CD4-positive, alpha-beta T cell treated with Interleukin-1 beta for 1 hour (primary cell): ENCODE results near the gene DENND1B.

Experiments used
- DNase-seq, 2 donors: peaks; one replicate each; pipeline ENCODE4 v3.0.0-alpha.2; 2020 to 2022

The DENND1B gene, protein sequence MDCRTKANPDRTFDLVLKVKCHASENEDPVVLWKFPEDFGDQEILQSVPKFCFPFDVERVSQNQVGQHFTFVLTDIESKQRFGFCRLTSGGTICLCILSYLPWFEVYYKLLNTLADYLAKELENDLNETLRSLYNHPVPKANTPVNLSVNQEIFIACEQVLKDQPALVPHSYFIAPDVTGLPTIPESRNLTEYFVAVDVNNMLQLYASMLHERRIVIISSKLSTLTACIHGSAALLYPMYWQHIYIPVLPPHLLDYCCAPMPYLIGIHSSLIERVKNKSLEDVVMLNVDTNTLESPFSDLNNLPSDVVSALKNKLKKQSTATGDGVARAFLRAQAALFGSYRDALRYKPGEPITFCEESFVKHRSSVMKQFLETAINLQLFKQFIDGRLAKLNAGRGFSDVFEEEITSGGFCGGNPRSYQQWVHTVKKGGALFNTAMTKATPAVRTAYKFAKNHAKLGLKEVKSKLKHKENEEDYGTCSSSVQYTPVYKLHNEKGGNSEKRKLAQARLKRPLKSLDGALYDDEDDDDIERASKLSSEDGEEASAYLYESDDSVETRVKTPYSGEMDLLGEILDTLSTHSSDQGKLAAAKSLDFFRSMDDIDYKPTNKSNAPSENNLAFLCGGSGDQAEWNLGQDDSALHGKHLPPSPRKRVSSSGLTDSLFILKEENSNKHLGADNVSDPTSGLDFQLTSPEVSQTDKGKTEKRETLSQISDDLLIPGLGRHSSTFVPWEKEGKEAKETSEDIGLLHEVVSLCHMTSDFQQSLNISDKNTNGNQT

DNA sequence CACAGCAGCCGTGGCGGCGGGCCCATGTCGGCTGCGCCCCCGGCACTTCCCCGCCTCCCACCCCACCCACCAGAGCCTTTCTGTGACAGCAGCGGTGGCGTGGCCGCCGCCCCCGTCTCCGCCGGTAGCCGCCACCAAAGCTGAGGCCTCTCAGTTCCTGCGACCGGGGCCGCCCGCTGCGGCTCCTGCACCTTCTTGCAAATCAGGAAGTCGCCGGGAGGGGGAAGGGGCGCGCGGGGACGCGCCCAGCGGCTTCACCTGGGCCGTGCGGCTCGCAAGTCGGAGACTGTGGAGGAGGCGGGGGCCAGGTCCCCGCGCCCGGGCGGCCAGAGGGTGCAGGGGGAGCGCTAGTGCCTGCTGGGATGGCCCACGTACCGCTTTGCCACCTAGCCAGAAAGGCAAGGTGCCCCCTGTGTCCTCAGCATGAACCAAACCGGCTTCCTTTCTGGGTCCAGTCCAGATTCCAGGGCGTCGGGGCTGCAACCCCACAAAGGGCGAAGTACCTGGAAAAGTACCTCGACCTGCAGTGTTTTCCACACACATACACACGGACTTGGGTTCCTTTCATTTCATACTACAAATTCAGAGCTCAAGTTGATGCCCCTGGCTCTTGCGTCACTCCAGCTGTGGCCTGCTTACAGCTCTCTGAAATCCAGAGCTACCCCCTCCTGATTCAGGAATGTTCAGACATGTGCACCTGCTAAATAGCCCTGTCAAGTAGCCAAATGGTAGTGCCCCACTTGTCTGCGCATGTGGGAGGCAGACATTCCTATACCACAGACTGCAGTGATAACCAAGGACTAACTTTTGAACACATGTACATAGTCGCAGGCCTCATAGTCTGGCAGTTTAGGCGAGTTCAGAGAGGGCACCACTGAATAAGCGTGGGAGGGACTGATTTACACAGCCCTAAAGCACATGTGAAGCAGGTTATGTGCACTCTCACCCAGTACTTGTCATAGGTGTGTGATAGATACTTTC is at the start of gene DENND1B:
DENND1B (minus strand) TSS at position 199 of the 981 bp plus-strand sequence. CDS start 325 bp downstream, outside the sequence.
- peak; percentile 86 for DNase-seq

DNA sequence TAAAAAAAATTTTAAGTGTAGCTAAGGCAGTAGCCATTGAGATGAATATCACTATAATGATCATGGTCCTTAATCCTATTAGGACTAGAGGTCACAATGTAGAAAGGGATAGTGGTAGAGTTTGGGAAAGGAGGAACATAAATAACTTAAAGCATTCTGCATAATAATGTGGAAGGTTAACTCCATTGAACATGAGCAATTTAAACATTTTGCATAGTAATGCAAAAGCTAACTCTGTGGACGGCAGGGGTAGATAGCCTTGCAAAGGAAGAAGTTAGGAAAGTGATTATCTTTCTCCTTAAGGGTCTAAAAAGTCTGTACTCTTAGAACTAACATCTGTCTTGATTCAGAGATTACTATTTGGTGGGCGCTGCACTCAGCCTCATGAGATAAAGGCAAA is 39.0 kb upstream of the DENND1B start:
- no peak for DNase-seq

DNA sequence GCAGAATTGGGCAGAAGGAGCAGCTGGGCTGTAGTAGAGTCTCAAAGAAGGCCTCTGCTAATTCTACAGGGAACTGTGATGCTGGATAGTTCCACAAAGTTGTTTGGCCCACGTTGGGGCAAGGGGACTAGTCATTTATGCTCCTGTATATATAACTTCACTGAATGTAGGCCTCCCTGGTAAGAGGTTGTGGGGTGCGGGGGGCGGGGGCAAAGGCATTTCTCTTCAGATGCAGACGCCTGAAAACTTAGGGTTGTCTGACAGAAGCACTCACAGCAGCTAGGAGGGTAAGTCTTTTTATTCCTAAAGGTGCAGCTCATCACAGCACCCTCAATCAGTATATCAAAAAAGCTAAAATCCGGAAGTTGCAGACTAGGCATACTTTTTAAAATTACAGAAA is 38.5 kb upstream of the DENND1B start:
- DNase-seq, result no peak

DNA sequence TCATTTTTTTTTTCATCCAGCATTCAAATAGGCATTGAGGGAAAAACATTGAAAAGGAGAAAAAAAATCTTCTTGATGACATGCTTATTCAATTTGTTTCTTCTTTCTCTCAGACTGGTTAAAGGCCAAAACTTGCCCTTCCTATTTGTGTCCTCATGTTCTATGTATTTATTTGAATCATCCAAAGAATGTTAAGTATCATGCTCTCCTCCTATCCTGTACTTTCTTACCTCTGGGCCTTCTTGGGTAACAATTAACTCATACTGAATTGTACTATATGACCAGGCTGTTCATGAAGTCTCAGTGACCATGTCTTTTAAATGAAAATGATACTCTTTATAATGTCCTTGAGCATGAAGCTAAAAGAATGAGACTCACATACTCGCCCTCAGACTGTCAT is 36.5 kb upstream of the DENND1B start:
- no peak for DNase-seq

DNA sequence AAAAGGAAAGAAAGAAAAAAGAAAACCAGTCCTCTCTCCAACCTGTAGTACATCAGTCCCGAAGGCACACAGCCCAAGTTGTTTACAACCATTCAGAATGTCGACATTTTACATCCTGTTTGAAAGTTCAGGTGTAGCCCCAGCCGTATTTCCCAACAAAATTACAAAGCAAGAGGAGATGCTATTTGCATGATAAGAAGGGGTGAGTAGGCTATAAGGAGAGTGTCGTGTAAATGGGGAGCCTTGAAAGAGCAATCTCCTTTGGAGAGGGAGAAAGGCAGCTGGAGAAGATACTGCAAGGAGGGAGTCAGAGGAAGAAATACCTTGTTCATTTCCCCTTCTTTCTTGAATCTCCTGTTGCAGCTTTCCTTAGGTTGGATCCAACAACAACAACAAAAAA is 35.5 kb upstream of the DENND1B start:
- no peak for DNase-seq

DNA sequence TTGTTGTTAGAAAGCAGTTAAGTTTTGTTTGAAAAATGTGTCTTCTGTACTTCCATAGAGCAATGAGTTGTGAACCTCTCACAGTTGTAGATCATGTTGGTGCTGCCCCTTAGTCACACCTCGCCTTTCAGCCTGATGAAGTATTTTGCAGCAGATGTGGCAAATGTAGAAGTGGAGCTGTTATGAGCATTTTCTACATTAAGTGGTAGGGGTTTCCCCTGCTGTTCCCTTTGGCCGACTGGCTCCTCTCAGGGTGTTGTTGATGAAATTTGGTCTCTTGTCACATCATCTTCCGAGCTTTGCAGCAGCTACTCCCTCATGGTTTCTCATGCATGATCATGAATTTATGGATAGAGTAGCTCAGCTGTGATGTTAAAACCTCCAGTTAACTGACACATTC is 33.6 kb upstream of the DENND1B start:
- DNase-seq, result peak in 1 of 2 donors; percentile 4

DNA sequence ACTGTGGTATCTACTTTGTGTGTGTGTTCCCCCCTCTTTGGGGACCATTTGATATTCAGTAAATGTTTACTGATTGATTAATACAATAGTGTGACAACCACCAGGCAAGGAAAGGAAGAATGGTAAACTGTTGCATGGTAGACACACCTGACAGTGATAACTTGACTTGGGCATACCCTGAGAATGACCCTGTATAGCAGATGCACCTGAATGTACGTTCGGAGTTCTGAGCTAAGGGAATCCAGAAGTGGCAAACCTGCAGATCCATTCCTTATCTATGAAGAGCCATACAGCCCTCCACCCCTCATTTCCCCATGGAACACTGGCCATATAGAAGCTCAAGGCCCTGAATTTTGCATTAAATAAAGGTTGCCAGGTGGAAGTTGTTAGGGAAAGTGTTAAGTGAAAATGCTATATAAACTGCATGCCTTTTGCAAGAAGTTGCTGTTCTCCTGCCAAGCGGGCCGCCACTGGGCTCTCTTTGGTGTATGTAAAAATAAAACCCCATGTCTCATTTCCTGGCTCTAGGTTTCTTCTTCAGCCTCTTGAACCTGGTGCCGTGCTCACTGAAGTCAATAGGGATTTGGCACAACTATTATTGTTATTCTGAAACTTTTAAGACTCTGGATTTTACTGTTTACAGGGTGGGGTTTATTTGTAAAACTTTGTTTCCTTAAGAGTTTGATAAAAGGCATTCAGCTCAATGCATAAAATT is 32.6 kb upstream of the DENND1B start:
- no peak for DNase-seq

DNA sequence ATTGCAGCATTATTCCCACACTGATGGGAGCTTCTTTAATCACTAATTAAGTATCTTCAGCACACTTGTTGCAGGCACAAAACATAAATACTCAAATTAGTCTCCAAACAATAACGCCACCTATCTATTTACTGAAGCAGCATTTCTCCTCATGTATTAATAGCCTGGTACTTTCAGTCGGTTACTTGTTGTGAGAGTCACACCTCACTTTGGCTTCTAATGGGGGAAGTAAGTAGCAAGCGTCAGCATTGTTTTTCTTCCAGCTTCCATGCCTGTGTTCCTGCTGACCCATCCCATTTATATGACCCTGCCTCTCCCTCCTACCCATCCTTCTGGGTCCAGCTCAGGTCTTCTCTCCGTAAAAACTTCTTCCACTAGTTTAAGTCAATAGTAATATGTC is 31.9 kb upstream of the DENND1B start:
- peak in 1 of 2 donors; percentile 4 for DNase-seq

DNA sequence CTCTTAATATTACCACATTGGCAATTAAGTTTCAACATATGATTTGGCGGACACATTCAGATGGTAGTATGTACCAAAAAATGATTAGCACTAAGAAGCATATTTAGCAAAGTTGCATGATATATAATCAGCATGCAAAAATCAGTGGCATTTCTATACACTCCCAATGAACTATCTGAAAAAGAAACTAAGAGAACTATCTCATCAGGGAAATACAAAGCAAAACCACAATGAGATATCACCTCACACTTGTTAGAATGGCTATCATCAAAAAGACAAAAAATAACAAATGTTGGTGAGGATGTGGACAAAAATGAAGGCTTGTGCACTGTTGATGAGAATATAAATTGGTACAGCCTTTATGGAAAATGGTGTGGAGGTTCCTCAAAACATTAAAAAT is 31.4 kb upstream of the DENND1B start:
- DNase-seq, result peak in 1 of 2 donors; percentile 3

DNA sequence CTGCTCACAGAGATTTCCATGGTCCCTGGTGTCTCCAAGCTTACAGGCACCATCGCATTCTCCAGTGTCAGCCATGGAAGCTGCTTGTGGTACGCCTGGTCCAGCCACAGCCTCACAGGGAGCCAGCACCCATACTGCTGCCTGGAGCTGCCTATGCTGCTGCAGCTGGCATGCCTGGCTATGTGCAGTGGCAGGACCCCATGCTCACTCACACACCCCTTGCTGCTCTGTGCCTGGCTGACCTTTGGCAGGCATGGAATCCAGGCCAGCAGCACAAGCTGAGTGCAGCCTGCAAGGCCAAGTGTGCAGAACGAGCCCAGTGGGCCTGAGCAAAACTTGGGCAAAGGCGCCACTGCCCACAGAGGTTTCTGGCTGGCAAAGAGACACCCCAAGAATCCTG is 26.4 kb upstream of the DENND1B start:
- DNase-seq, result no peak

DNA sequence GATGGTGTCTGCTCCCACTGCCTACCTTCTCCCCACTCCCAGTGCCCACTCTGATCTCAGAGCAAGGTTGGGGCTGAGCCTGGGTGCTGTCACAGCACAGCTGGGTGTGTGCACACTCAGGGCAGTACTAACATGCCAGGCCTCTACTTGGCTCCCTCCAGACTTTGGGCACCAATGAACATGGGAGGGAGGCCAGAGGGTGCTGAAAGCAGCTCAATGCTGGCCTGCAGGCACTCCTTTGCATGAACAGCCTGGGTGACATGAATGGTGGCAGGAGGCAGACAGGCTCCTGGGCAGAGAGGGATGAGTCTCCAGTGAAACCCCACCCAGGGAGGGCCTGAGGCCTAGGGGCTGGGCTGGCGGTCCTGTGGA is 25.8 kb upstream of the DENND1B start:
- DNase-seq, result no peak

DNA sequence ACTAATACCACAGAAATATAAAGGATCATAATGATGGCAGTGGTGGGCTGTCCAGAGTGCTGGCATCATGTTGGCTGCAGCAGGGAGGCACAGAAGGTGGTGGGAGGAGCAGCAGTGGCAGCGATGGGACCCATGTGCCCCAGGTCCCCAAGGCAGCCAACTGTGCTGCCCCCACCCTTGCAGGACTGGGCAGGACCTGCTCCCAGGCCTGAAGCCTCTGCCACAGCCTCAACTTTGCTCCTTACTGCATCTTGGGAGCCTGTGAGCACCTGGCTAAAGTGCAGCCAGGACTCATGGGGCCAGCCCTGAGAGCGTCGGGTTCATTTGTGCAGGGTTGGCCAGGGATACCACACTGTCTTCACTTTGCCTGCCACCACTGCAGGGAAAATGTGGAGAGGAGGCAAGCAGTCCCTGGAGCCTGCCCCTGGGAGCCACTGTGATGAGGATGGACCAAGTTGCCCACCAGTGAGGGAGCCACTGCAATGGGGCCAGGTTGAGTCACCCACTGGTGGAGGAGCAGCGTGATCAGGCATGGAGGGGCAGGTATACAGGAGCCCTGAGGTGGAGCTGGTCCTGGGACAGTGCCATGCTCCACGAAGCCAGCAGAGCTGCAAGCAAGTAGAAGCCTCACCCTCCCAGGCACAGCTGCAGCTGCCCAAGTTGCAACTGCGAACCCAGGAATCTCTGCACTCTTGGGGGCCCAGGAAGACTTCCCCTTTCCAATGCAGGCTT is 25.3 kb upstream of the DENND1B start:
- no peak for DNase-seq

DNA sequence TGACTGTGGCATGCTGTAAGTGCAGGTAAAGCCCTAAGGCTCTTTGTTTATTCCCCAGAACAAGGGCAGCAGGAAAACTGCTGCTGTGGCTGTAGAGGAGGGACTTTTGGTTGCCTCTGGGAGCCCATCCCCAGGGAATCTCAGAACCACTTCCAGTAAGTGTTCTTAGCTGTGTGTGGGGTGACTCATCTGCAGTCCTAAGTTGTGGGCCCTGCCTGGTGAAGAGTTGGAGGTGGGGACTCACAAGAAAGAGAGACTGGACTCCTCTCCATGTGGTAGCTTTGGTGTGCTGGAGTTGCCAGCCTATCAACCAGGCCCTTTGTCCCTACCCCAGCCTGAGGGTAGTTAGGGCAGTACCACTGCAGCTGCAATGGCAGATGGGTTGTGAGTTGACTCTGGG is 24.0 kb upstream of the DENND1B start:
- DNase-seq, result no peak

DNA sequence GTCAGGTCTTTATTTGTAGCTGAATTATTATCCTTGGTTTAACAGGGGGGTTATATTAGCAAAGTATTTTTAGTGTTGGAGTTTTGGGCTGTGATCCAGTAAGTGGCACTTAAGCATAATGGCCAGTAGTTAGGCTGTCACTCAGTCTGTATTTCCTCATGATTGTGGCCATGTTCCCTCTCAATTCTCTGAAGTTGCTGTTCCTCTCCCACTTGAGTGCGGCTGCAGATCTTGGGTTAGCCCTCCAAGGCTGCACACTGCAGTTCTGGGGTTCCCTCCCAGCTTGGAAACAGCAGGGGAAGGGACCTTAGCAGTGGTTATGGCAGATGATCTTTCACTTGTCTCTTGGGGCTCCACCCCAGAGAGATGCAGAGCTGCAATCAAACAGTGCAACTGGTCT is 23.2 kb upstream of the DENND1B start:
- DNase-seq, result no peak

DNA sequence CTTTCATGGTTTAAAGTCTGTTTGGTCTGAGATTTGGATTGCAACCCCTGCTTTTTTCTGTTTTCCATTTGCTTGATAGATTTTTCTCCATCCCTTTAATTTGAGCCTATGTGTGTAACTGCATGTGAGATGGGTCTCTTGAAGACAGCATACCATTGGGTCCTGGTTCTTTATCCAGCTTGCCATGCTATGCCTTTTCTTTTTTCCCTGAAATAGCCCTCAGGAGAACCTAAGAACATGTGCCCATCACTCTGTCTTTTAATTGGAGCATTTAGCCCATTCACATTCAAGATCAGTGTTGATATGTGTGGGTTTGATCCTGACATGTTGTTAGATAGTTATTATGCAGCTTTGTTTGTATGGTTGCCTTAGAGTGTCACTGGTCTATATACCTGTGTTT is 21.7 kb upstream of the DENND1B start:
- DNase-seq, result no peak

DNA sequence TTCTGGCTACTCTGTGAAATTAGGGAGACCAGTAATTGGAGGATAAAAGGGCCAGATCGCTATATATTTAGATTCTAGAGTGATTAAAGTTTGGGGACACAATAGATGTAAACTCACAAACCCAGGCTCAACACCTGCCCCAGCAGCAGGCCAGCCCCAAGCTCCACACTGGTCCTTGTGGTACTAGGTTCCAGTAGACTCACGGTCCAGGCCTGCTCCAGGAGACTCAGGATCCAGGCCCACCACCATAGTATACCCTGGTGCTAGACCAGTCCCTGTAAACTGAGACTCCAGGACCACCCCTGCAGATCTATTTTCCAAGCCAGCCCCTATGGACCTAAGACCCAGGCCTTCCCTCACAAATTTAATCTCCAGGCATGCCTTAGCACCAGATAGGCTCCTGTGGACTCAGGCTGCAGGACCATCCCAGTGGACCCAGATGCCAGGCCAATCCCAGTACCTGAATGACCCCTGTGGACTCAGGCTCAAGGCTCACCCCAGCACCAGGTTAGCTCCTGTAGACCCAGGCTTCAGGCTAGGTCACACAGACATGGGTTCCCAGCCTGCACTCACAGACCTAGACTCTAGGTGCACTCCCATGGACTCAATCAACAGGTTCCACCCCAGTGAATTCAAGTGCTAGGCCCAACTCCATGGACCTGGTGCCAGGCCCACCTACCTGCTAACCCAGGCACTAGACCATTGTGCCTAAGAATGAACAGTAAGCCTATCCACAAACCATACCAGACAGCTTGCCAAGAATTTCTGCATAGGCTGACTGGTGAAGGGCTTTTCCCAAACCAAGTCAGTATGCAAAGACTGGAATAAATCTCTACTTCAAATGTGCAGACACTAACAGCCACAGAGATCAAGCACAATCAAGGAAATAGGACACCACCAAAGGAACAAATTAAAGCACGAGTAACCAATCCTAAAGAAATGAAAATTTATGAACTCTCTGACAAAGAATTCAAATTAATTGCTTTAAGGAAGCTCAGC is 13.8 kb upstream of the DENND1B start:
- no peak for DNase-seq

DNA sequence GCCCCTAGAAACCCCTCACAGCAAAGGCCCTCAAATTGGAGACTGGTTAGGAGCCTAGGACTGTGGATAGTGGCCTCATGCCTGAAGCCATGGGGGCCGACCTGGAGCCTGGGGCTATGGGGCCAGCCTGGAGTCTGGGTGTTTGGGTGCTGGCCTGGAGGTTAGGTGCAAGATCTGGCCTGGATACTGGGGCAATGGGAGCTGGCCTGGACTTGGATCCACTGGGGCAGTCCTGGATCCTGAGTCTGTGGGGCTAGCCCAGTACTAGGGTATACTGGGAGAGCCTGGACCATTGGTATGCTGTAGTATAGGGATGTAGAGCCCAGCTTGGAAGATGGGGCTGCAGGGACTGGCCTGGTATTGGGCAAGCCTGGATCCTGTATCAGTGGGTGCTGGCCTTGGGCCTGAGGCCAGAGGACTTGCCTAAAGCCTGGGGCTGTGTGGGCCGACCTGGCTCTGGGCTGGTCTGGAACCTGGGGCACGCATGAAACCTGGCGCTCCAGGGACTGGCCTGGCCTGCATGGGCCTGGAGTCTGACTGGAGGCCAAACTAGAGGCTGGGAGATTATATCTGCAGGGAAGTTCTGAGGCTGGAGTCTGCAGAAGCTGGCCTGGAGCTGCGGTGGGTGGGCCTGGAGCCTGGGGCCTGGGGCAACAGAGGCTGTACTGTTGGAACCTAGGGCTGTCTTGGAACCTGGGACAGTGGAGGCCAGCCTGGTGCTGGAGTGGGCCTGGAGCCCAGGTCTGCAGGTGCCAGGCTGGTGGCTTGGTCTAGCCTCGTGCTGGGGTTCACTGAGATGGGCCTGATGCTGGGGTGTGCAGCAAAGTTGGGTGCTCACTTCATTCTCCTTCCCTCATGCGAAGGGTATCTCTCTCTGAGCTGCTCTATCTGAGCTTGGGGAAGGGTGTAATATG is 12.6 kb upstream of the DENND1B start:
- no peak for DNase-seq

DNA sequence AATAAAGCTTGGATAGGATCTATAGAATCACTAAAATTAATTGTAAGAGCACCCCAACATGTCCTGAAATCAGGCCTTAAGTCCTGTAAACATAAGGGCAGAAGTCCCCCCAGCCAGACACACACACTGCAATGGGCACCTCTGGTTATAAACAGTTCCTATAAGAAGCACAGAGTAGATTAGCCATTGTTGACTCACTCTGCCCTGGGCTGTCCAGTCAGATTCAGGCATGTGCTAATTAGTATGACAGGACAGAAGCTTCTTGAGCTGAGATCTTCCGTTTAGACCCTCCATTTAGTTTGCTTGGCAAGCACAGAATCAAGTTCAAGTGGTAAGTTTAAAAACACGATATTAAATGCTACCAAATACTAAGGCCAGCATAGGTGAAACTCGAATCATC is 11.8 kb upstream of the DENND1B start:
- DNase-seq, result no peak

DNA sequence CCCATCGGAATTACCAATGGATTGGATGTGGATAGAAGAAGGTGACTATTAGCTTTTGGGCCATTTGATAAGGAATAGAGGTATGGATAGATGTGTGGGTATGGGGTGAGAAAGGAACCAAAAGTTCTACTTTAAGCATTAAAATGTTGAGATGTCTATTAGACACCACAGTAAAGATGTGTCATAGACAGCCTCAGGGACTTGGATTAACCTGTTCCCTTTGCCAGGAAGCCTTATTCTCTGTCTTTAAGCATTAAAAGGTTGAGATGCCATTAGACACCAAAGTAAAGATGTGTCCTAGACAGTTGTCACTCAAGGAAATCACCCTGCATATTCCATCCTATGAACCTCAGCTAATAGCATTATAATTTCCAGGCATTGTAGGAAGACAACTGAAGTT is 11.0 kb upstream of the DENND1B start:
- no peak for DNase-seq
